Measurements from ENCODE around the gene ITGB7.
"Not testable (repeated sequence)": the region's sequence is repeated elsewhere in the genome, so short reads cannot be mapped to it uniquely, and the experiment has no call there.

ITGB7 gene

GRCh38 chr12:53217051-53217930 is 10.2 kb upstream of the ITGB7 start:
- DNase-seq (ENCODE audit: low spot score) = peak; percentile 71

- no peak for DNase-seq (ENCODE audit: low spot score)
These were observed 8.4 kb upstream of the ITGB7 start for GRCh38 chr12:53215497-53215896.

- DNase-seq (ENCODE audit: low spot score) = no peak
These were observed 7.8 kb upstream of the ITGB7 start for GRCh38 chr12:53214687-53215455.

DNA sequence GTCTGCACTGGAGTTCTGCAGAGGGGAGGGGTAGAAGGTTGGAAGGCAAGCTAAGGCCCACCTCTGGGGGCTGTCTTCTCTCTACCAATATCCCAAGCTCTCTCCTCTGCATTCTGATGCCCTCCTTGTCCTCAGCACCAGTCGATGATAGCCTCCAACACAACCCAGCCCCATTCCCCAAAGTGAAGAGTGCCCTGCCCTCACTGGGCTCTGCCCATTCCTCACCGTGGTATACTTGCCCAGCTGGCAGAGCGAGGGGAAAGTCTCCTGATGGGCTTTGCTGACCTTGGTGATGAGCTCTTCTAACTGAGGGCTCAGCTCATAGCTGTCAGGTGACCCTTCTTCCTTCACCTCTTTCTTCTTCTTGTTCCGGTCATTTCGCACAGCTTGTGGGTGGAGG is 7.2 kb upstream of the ITGB7 start:
- no peak for DNase-seq (ENCODE audit: low spot score)

GRCh38 chr12:53213348-53213747 is 6.3 kb upstream of the ITGB7 start:
- peak; percentile 87 for DNase-seq (ENCODE audit: low spot score)

DNA sequence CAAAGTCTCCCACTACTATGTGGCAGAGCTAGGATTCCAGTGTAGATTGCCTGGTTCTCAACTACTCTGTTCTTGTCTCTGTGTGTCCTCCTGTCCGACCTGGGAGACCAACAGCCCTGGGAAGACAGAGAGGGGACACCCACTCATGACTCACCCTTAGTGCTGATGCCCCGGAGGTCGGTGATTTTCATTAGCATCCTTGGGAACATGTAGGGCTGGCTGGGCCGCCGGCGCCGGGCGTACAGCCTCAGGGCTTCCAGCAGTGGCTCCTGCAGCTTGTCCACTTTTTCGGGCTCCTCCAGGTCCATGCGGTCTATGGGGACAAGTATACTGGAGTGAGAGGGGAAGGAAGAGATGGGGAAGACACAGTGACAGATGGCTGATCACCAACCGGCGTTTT is 5.9 kb upstream of the ITGB7 start:
- DNase-seq (ENCODE audit: low spot score) = no peak

DNA sequence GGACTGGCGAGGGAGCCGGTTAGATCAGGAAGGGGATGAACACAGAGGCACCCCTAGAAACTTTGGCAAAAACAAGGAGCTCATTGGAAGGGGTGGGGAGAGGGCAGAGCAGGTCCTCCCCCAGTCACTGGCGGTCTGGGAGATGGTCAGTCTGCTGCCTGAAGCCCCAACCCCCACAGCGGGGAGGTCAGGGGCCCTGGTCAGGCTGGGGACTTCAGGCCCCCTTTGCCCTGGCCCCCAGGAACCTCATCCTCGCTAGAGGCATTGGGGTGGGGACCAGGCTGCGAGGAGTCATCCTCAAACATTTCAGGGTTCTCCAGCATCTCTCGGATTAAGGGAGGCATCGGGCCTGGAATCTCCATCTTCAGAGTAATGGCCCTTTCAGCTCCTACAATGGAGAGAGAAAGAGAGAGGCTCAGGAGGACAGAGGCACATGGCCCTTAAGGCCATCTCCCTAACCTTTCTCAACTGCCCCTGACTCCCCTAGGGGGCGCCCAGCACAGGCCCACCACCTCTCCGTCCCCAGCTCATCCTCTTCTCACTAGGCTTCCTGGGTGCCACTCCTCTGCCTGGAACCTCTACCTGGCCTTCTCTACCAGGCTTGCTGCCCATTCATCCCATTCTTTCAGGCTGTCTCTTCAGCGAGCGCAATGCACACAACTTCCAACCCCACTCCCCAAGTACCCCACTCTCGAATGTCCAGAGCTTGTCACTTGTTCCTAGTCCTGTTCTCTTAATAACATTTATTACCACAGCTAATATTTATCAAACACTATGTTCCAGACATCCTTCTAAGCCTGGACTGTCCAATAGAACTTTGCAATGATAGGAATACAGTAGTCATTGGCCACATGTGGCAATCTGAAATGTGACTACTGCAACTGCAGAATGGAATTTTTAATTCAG is 4.7 kb upstream of the ITGB7 start:
- no peak for DNase-seq (ENCODE audit: low spot score)

DNA sequence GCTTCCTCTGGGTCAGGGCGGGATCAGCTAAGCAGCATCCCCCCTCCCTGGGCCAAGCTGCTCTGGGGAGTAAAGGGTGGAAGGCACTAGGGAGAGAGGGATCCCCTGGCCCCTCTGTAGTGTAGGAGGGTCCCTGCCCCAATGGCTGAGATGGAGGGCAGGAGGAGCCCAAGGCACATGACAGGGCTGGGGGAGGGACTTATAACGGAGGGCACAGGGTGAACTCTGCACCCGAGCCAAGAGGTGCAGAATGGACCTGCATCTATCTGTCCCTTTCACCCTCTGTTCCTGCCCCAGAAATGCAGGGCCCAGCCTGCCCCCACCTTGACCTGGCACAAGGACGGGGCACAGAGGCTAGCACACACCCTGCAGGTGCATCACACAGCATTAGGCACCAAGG is 3.8 kb upstream of the ITGB7 start:
- no peak for DNase-seq (ENCODE audit: low spot score)

GRCh38 chr12:53208877-53209463 is 1.9 kb upstream of the ITGB7 start:
- DNase-seq (ENCODE audit: low spot score) = peak; percentile 64

GRCh38 chr12:53208435-53208834 is 1.4 kb upstream of the ITGB7 start:
- no peak for DNase-seq (ENCODE audit: low spot score)

GRCh38 chr12:53205747-53206419 is 1.2 kb downstream of the ITGB7 start:
- peak; percentile 93 for DNase-seq (ENCODE audit: low spot score)

- no peak for DNase-seq (ENCODE audit: low spot score)
These were observed 2.7 kb downstream of the ITGB7 start for GRCh38 chr12:53204351-53204750.

DNA sequence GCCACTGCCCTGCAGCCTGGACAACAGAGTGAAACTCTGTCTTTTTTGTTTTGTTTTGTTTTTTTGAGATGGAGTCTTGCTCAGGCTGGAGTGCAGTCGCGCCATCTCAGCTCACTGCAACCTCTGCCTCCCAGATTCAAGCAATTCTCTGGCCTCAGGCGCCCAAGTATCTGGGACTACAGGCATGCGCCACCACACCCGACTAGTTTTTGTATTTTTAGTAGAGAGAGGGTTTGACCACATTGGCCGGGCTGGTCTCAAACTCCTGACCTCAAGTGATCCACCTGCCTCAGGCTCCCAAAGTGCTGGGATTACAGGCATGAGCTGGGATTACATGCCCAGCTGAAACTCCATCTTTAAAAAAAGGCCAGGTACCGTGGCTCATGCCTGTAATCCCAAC is 4.7 kb downstream of the ITGB7 start:
- DNase-seq (ENCODE audit: low spot score) = not testable (repeated sequence)

- DNase-seq (ENCODE audit: low spot score) = no peak
These were observed 5.4 kb downstream of the ITGB7 start for GRCh38 chr12:53201639-53202038.

- DNase-seq (ENCODE audit: low spot score) = no peak
These were observed 5.9 kb downstream of the ITGB7 start for GRCh38 chr12:53201177-53201541.

- peak; percentile 75 for DNase-seq (ENCODE audit: low spot score)
These were observed 6.4 kb downstream of the ITGB7 start for GRCh38 chr12:53200458-53201176.

DNA sequence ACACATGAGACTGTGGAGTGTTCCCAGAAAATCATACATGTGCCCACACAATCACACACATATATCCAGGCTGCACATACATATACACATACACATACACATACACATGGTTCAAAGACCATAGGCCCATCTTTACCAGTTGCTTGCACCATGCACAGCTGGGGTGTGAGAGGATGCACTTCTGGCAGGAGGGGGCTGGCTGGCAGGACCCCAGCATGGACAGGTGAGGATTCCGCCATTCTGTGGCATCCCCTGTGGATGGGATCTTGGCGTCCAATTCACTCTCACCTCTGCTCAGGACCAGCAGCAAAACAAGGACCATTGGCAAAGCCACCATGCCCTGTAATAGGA is 7.0 kb downstream of the ITGB7 start:
- no peak for DNase-seq (ENCODE audit: low spot score)

DNA sequence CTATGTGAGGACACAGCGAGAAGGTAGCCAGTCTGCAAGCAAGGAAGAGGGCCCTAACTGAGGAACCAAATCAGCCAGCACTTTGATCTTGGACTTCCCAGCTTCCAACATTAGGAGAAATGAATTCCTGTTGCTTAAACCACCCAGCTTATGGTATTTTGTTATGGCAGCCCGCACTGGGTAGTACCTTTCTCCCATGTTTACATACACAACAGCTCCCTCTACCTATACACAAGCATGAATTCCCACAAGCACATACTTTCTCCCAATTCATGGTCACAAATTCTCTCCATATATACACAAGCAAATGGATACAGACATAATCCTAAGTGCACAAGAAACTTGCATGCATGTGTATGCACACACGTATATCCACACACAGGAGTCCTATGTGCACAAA is 7.4 kb downstream of the ITGB7 start:
- no peak for DNase-seq (ENCODE audit: low spot score)

GRCh38 chr12:53198486-53199110 is 8.5 kb downstream of the ITGB7 start:
- DNase-seq (ENCODE audit: low spot score) = no peak

- DNase-seq (ENCODE audit: low spot score) = no peak
These were observed 9.9 kb downstream of the ITGB7 start for GRCh38 chr12:53197011-53197640.
